Osteoblast (primary cell): Measurements from ENCODE around the gene CMSS1. TPM values are rescaled to one million over a fixed set of nuclear protein-coding genes. Genes with fewer than 3 reads are reported as not detected.
A peak's percentile ranks its signal among the peaks of the same experiment; 100 is the strongest.

Experiments
- DNase-seq: peaks from one replicate; pipeline ENCODE4 v3.0.0; 2011; ENCODE audit warnings: low spot score, mixed read lengths; ENCODE audit not compliant: insufficient read length; ENCODE audit errors: missing footprints
- H2AFZ ChIP-seq: 2 replicates; pipeline ENCODE4 v1.6.0; 2011; ENCODE audit warnings: mild to moderate bottlenecking, low read length
- H3K27ac ChIP-seq: 2 replicates; pipeline ENCODE4 v1.5.1; 2011; ENCODE audit warnings: mild to moderate bottlenecking, low read depth, low read length, moderate library complexity
- H3K27me3 ChIP-seq: 2 replicates; pipeline ENCODE4 v1.6.0; 2012; ENCODE audit warnings: mild to moderate bottlenecking, control low read depth, inconsistent platforms, low read length, moderate library complexity; ENCODE audit not compliant: insufficient read depth
- H3K36me3 ChIP-seq: 2 replicates; pipeline ENCODE4 v1.5.1; 2011; ENCODE audit warnings: mild to moderate bottlenecking, low read length, control low read depth, moderate library complexity; ENCODE audit not compliant: insufficient read depth
- H3K4me1 ChIP-seq: 2 replicates; pipeline ENCODE4 v1.5.1; 2011; ENCODE audit warnings: mild to moderate bottlenecking, low read length, control low read depth, moderate library complexity; ENCODE audit not compliant: insufficient read depth
- H3K4me2 ChIP-seq: 2 replicates; pipeline ENCODE4 v1.6.0; 2011; ENCODE audit warnings: mild to moderate bottlenecking, low read length; ENCODE audit not compliant: insufficient read depth
- H3K4me3 ChIP-seq: fragments of 200-600 bp; sonication (generic); 3 replicates; pipeline ENCODE4 v1.5.1; 2012; ENCODE audit warnings: mild to moderate bottlenecking, low read length, inconsistent platforms; ENCODE audit not compliant: insufficient read depth
- H3K79me2 ChIP-seq: 2 replicates; pipeline ENCODE4 v1.6.0; 2012; ENCODE audit warnings: mild to moderate bottlenecking, low read length, control low read depth, inconsistent platforms; ENCODE audit not compliant: insufficient read depth
- H3K9me3 ChIP-seq: 2 replicates; pipeline ENCODE4 v1.5.1; 2011; ENCODE audit warnings: low read depth, low read length, control low read depth
- H4K20me1 ChIP-seq: 2 replicates; pipeline ENCODE4 v1.6.0; 2012; ENCODE audit warnings: mild to moderate bottlenecking, low read length, control low read depth; ENCODE audit not compliant: insufficient read depth
- total RNA-seq: library from RNA; depleted of rRNA; stranded (reverse); fragments of >200 nt; gene quantifications from 2 replicates; pipeline ENCODE4 v1.2.3, GENCODE V29; 2012
- TF ChIP-seq, protein P1 (sequence below): IDR thresholded peaks from 2 replicates; pipeline ENCODE4 v1.5.1; 2011; ENCODE audit warnings: mild to moderate bottlenecking, low read depth, low read length, moderate library complexity; ENCODE audit errors: extremely low read depth

The CMSS1 gene
- total RNA-seq, 1 donor: 15.9 TPM

- TF ChIP-seq, protein P1, sequence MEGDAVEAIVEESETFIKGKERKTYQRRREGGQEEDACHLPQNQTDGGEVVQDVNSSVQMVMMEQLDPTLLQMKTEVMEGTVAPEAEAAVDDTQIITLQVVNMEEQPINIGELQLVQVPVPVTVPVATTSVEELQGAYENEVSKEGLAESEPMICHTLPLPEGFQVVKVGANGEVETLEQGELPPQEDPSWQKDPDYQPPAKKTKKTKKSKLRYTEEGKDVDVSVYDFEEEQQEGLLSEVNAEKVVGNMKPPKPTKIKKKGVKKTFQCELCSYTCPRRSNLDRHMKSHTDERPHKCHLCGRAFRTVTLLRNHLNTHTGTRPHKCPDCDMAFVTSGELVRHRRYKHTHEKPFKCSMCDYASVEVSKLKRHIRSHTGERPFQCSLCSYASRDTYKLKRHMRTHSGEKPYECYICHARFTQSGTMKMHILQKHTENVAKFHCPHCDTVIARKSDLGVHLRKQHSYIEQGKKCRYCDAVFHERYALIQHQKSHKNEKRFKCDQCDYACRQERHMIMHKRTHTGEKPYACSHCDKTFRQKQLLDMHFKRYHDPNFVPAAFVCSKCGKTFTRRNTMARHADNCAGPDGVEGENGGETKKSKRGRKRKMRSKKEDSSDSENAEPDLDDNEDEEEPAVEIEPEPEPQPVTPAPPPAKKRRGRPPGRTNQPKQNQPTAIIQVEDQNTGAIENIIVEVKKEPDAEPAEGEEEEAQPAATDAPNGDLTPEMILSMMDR: no peak
- Histone ChIP-seq H3K4me2 (no peak overlapping the region), H3K27me3 (no peaks in the 10 kb centered on the region), H2AFZ (no peak overlapping the region), H3K36me3 (no peaks in the 10 kb centered on the region), H3K79me2 (no peaks in the 10 kb centered on the region), H4K20me1 (no peaks in the 10 kb centered on the region), H3K9me3 (no peaks in the 10 kb centered on the region), H3K27ac (no peak overlapping the region), H3K4me3 (no peak overlapping the region), H3K4me1 (peaks cover 20% of the 10 kb centered on the region)
- DNase-seq: no peak
Observed at GRCh38 chr3:99892332-99892731, 74.7 kb downstream of the CMSS1 start.

GRCh38 chr3:99895131-99895696 is 77.6 kb downstream of the CMSS1 start:
- Histone ChIP-seq H2AFZ (peak overlapping the region; percentile 33), H3K27ac (peak overlapping the region; percentile 78), H3K27me3 (no peaks in the 10 kb centered on the region), H3K9me3 (no peaks in the 10 kb centered on the region), H3K36me3 (no peaks in the 10 kb centered on the region), H3K4me1 (peaks cover 32% of the 10 kb centered on the region), H3K79me2 (no peaks in the 10 kb centered on the region), H3K4me3 (no peak overlapping the region), H4K20me1 (no peaks in the 10 kb centered on the region), H3K4me2 (no peak overlapping the region)
- DNase-seq: no peak
- TF ChIP-seq, protein P1: no peak

DNA sequence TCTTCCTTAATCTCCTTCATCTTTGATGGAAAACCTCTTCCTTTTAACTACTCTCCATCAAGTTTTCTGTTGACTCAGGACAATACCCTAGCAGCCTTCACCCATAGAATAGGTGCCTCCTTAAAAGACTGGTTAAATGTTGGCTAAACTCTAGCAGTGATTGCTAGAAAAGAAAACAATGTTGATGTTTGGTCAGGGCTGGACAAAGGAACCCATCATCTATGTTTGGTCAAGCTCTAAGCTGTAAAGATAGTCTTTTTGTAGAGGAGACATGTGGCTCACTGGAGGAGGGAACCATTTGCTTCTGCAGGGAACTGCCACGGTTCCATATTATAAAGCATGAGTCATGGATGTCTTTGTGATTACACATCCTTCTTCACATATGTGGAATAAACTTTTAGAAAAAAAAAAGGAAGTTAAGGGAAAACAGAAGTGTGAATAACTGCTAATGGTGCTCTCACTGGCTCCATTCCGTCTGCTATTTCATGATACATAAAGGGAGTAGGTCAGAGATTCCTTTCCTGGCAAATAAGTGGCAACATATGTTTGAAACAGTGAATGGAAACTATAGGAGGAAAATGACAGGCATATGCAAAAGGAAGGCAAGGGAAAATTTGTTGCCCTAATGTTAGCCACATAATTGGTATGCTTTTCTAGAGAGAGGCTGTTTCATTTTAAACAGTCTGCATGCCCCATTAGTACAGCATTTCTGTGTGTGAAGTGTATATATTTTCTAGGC is 78.2 kb downstream of the CMSS1 start:
- H3K27ac ChIP-seq: peak overlapping the region; percentile 78
- no peaks in the 10 kb centered on the region for H3K27me3 ChIP-seq
- H3K36me3 ChIP-seq: no peaks in the 10 kb centered on the region
- H3K4me1 ChIP-seq: peaks cover 37% of the 10 kb centered on the region
- TF ChIP-seq, protein P1: no peak
- peak overlapping the region; percentile 43 for H3K4me2 ChIP-seq
- DNase-seq: peak; percentile 78
- H4K20me1 ChIP-seq: no peaks in the 10 kb centered on the region
- peak overlapping the region; percentile 33 for H2AFZ ChIP-seq
- H3K4me3 ChIP-seq: no peak overlapping the region
- H3K9me3 ChIP-seq: no peaks in the 10 kb centered on the region
- no peaks in the 10 kb centered on the region for H3K79me2 ChIP-seq

GRCh38 chr3:99896482-99896881 is 78.8 kb downstream of the CMSS1 start:
- Histone ChIP-seq H3K9me3 (no peaks in the 10 kb centered on the region), H3K79me2 (no peaks in the 10 kb centered on the region), H3K4me3 (no peak overlapping the region), H3K27me3 (no peaks in the 10 kb centered on the region), H4K20me1 (no peaks in the 10 kb centered on the region), H3K36me3 (no peaks in the 10 kb centered on the region), H3K4me2 (peak overlapping the region; percentile 43), H2AFZ (peak overlapping the region; percentile 16), H3K4me1 (peaks cover 42% of the 10 kb centered on the region), H3K27ac (peak overlapping the region; percentile 78)
- DNase-seq: no peak
- TF ChIP-seq, protein P1: no peak
